ENCODE results near the gene TBXAS1. TPM values are rescaled to one million over a fixed set of nuclear protein-coding genes. Genes with fewer than 3 reads are reported as not detected.
A peak's percentile ranks its signal among the peaks of the same experiment; 100 is the strongest.

Gene TBXAS1
- total and polyA plus RNA-seq, 4 donors = 19.6 to 126 (median 55.2) TPM

- H3K4me3 ChIP-seq = no peak overlapping the region
- H3K27ac ChIP-seq (ENCODE audit: low read depth in 1 of 2, low read length in 1 of 2) = no peak overlapping the region
- no peaks in the 10 kb centered on the region for H3K27me3 ChIP-seq (ENCODE audit: control insufficient read depth in 3 of 3, insufficient read depth in 3 of 3, low read length in 2 of 3)
- no peak overlapping the region for H3K9ac ChIP-seq (ENCODE audit: insufficient read depth in 1 of 2, low read length in 2 of 2)
- H3K4me1 ChIP-seq (ENCODE audit: control insufficient read depth in 5 of 5, insufficient read depth in 5 of 5, low read length in 5 of 5) = no peaks in the 10 kb centered on the region
- H3K36me3 ChIP-seq (ENCODE audit: control insufficient read depth in 4 of 4, insufficient read depth in 4 of 4, low read length in 4 of 4) = peaks cover 0 to 4% (median 0%) of the 10 kb centered on the region in 4 donors
- no peaks in the 10 kb centered on the region for H3K9me3 ChIP-seq (ENCODE audit: control insufficient read depth in 4 of 4, insufficient read depth in 3 of 4, low read length in 3 of 4)
- no peak for TF ChIP-seq CTCF (IDR thresholded peaks at IDR 0.05; ENCODE audit: control extremely low read depth, extremely low read depth)
- ATAC-seq (ENCODE audit: insufficient read depth, low FRiP score) (no peak), DNase-seq (no peak)
Measured at GRCh38 chr7:139932531-139932930, 103.5 kb downstream of the TBXAS1 start.

- Histone ChIP-seq H3K27ac (ENCODE audit: low read depth in 1 of 2, low read length in 1 of 2) (no peak overlapping the region), H3K9ac (ENCODE audit: insufficient read depth in 1 of 2, low read length in 2 of 2) (no peak overlapping the region), H3K4me3 (no peak overlapping the region), H3K27me3 (ENCODE audit: control insufficient read depth in 3 of 3, insufficient read depth in 3 of 3, low read length in 2 of 3) (no peaks in the 10 kb centered on the region), H3K36me3 (ENCODE audit: control insufficient read depth in 4 of 4, insufficient read depth in 4 of 4, low read length in 4 of 4) (peaks cover 0 to 4% (median 0%) of the 10 kb centered on the region in 4 donors), H3K4me1 (ENCODE audit: control insufficient read depth in 5 of 5, insufficient read depth in 5 of 5, low read length in 5 of 5) (no peaks in the 10 kb centered on the region), H3K9me3 (ENCODE audit: control insufficient read depth in 4 of 4, insufficient read depth in 3 of 4, low read length in 3 of 4) (no peaks in the 10 kb centered on the region)
- peak in 1 of 3 donors; percentile 42 for DNase-seq
- no peak for ATAC-seq (ENCODE audit: insufficient read depth, low FRiP score)
- 43 to 54% methylated on average over 2 of the region's 2 CpGs for WGBS, 2 donors
- TF ChIP-seq CTCF (IDR thresholded peaks at IDR 0.05; ENCODE audit: control extremely low read depth, extremely low read depth) = no peak
Measured at GRCh38 chr7:139936760-139937310, 107.8 kb downstream of the TBXAS1 start.

GRCh38 chr7:139937715-139938114, 108.7 kb downstream of the TBXAS1 start:
- H3K4me3 ChIP-seq = no peak overlapping the region
- 31 to 54% methylated on average over 6 of the region's 6 CpGs for WGBS, 2 donors
- H3K4me1 ChIP-seq (ENCODE audit: control insufficient read depth in 5 of 5, insufficient read depth in 5 of 5, low read length in 5 of 5) = peaks cover 0 to 3% (median 0%) of the 10 kb centered on the region in 5 donors
- H3K36me3 ChIP-seq (ENCODE audit: control insufficient read depth in 4 of 4, insufficient read depth in 4 of 4, low read length in 4 of 4) = peaks cover 0 to 4% (median 0%) of the 10 kb centered on the region in 4 donors
- DNase-seq = no peak
- ATAC-seq (ENCODE audit: insufficient read depth, low FRiP score) = no peak
- TF ChIP-seq CTCF (IDR thresholded peaks at IDR 0.05; ENCODE audit: control extremely low read depth, extremely low read depth) = no peak
- H3K9ac ChIP-seq (ENCODE audit: insufficient read depth in 1 of 2, low read length in 2 of 2) = no peak overlapping the region
- no peak overlapping the region for H3K27ac ChIP-seq (ENCODE audit: low read depth in 1 of 2, low read length in 1 of 2)
- no peaks in the 10 kb centered on the region for H3K27me3 ChIP-seq (ENCODE audit: control insufficient read depth in 3 of 3, insufficient read depth in 3 of 3, low read length in 2 of 3)
- no peaks in the 10 kb centered on the region for H3K9me3 ChIP-seq (ENCODE audit: control insufficient read depth in 4 of 4, insufficient read depth in 3 of 4, low read length in 3 of 4)

- H3K4me3 ChIP-seq = no peak overlapping the region
- H3K27ac ChIP-seq (ENCODE audit: low read depth in 1 of 2, low read length in 1 of 2) = no peak overlapping the region
- TF ChIP-seq CTCF (IDR thresholded peaks at IDR 0.05; ENCODE audit: control extremely low read depth, extremely low read depth) = no peak
- WGBS, 2 donors = 86 to 88% methylated on average over 2 of the region's 2 CpGs
- ATAC-seq (ENCODE audit: insufficient read depth, low FRiP score) (no peak), DNase-seq (no peak)
- H3K27me3 ChIP-seq (ENCODE audit: control insufficient read depth in 3 of 3, insufficient read depth in 3 of 3, low read length in 2 of 3) = no peaks in the 10 kb centered on the region
- peaks cover 0 to 6% (median 2%) of the 10 kb centered on the region in 4 donors for H3K9me3 ChIP-seq (ENCODE audit: control insufficient read depth in 4 of 4, insufficient read depth in 3 of 4, low read length in 3 of 4)
- H3K36me3 ChIP-seq (ENCODE audit: control insufficient read depth in 4 of 4, insufficient read depth in 4 of 4, low read length in 4 of 4) = peaks cover 0 to 4% (median 0%) of the 10 kb centered on the region in 4 donors
- no peak overlapping the region for H3K9ac ChIP-seq (ENCODE audit: insufficient read depth in 1 of 2, low read length in 2 of 2)
- H3K4me1 ChIP-seq (ENCODE audit: control insufficient read depth in 5 of 5, insufficient read depth in 5 of 5, low read length in 5 of 5) = peaks cover 0 to 12% (median 0%) of the 10 kb centered on the region in 5 donors
Measured at GRCh38 chr7:139940866-139941265, 111.8 kb downstream of the TBXAS1 start.
